Inflammatory macrophage treated with lipopolysaccharide for 4 hours (primary cell): ENCODE measurements around the gene PRPF40A.

Experiments used
- DNase-seq: peaks from one replicate; pipeline ENCODE4 v3.0.0-alpha.2; 2020

The PRPF40A gene

DNA sequence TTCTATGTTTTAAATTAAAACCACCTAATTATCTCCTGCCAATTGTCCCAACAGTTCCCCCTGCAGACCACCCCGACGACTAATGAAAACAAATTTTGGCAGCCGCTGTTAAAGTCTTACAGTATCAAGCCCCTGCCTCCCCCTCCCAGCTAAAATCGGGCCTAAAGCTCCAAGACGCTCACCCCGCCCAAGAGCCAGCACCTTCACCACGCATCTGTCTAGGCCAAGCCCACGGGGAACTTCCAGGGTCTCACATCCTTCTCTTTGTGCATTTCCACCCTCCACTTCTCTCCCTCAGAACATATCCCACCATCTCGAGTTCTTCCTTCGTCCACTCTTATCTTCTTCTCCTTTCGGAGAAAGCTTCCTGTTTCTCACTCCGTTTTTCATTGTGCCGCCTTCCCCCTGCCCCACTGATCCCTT is 445 bp downstream of the PRPF40A start:
- DNase-seq = no peak

DNA sequence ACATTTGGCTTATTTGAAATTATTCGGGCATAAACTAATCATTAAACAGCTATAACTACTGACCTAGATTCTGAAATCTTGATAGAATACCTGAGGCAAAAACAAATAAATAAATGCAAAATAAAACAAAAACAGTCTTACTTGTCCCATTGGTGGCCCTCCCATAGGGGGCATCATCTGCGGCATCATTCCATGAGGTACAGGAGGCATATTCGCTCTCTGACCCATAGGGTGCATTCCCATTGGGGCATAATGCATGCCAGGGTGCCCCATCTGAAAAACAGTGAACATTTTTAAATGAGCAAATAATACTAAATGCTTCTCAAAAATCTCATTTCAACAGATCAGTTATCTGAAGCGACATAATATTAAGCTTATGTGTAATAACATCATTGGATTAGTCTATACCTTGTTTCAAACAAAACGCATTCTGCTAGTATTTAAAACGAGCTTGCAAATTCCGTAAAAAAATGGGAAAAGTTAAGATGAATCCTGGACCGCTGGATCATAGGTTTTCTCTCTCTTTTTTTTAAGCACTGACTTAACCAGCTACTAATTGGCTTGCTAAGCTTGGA is 1.3 kb downstream of the PRPF40A start:
- peak; percentile 56 for DNase-seq

DNA sequence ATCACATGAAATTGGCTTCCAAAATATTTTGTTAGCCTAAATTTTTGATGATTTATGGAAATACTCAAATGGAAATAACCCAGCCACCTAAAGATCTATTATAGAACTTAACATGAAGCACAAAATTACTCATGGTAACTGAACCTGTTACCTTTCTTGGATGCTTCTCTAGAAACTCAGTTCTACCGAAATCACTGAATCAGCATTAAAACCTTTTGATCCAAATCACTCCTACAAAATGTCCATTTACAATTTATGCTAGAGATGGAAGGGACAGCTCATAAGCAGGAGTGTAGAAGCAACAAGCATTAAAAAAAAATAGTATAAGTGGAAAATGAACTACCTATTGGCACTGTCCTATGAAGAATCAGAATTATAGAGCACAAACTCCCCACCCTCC is 2.1 kb downstream of the PRPF40A start:
- DNase-seq = no peak

DNA sequence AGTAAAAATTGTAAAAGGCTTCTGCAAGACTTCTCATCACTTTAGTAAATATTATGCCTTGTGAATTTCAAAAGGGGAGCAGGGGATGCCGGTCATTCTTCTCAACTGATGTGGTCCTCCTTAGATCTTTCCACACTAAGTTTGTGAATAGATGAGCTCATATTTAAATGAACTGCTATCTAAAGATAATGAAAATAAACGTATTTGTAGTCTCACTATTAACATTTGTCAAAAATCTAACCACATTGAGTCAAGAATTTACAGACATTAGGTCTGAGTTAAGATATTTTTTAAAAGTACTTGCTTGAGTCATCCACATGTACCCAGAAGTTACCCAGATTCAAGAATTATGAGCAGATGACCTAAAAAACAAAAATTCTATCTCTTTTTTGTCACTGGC is 6.5 kb downstream of the PRPF40A start:
- no peak for DNase-seq

DNA sequence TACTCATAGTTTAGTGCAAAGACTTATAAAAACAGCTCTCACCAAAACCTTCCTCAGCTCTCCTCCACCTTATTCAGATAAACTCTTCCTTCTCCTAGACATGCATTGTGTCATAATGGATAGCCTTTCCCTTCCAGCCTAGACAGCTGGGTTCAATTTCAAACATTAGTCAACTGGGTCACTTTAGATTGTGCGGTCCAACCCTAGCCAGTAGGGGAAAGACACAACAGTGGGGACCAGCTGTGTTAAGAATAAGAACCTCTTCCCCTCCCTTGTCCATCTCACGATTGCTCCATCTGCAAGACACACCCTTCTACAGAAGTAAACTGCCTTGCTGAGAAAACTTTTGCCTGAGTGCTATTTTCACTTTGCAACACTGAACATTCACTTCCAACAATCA is 8.5 kb downstream of the PRPF40A start:
- DNase-seq = no peak

DNA sequence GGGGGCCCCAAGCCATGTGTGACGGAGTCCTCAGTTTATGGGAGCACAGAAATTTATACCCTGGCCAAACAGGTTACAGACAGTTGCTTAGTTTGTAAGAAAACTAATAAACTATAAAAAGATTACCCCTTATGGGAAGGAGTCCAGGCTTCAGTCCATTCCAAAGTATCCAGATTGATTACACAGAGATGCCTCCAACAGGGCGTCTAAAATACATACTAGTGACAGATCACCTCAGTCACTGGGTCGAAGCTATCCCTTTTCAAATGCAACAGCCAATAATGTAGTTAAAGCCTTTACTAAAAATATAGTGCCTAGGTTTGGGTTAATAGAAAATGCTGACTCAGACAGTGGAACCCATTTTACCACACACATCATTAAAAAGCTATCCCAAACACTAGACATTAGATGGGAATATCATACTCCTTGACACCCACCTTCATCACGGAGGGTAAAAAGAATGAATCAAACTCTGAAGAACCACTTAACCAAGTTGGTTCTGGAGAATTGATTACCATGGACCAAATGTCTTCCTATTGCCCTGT is 10.7 kb downstream of the PRPF40A start:
- DNase-seq = no peak

DNA sequence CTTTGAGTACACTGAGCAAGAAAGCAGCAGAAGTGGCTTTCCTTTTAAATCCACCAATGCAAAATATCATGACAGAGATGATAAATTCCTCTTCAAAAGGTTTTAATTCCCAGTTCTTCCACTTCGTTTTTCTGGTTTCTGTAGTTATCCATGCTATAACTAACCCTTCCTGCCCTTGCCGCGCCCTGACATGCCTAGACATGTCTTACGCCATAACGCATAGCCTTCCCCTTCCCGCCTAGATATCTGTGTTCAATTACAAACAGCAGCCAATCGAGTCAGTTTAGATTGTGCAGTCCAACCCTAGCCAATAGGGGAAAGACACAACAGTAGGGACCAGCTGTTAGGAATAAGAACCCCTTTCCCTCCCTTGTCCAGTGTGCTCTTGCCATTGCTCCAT is 16.1 kb downstream of the PRPF40A start:
- no peak for DNase-seq

DNA sequence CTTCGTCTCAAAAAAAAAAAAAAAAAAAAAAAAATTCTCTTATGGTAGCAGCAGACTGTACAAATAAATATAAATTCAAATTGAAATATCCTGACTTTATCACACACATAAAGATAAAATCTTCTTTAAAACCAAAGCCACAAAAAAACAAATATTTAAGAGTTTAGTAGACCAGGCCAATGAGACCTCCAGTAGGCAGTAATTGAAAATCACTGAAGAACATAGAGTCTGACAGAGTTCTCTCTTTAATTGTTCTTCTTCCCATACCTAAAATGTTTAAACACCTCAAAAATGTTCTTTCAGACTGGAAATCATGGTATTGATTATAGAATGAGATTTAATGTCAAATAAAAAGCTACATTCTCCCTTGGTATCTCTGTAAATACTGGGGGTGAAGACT is 20.8 kb downstream of the PRPF40A start:
- DNase-seq = no peak

DNA sequence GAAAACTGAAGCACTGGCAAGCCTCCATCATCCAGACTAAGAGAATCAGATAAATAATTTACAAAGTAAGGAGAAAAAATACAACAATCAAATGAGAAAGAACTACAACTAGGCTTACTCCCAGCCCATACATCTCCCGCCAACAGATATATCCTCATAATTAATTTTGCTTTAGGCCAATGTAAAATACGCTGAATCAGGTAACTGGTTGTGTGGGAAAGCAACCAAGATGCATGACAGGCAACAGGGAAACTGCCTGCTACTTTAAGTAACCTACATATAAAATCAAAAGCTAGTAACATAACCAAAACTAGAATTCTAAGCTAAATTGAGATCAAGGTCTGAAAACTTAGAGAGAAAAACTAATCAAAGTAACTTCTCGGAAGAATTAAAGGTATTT is 21.5 kb downstream of the PRPF40A start:
- no peak for DNase-seq

DNA sequence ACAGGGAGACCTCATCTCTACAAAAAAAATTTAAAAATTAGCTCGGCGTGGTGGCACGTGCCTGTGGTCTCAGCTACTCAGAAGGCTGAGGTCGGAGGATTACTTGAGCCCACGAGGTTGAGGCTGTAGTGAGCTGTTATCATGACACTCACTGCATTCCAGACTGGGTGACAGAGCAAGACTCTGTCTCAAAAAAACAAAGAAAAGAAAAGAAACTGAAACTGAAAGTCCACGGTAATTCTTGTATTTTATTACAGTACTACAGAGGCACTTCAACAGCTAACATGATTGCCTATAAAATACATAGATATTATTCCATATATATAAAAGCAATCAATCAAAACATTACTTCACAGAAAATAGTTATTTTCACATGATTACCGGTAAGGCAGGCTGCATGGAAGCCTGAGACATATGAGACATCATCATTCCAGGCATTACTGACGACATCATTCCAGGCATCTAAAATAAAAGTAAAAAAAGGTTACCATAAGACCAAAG is 23.1 kb downstream of the PRPF40A start:
- DNase-seq = peak; percentile 88

DNA sequence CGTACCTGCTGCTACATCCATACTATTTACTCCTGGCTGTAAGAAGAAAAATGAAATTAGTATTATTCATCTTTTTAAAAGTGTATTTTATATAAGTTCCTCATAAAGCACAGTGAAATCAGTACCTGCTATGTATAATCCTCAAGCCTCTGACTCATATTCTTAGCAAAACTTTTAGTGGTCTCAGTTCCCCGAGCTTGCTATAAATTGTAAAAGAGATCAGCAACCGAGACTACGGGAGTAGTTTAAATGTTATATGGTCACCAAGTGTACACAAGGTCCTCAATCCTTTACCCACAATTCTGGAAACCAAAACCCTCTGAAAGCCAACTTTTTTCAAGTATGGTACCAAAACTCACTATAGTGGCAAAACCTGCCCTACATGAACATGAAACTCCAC is 24.2 kb downstream of the PRPF40A start:
- DNase-seq = no peak

DNA sequence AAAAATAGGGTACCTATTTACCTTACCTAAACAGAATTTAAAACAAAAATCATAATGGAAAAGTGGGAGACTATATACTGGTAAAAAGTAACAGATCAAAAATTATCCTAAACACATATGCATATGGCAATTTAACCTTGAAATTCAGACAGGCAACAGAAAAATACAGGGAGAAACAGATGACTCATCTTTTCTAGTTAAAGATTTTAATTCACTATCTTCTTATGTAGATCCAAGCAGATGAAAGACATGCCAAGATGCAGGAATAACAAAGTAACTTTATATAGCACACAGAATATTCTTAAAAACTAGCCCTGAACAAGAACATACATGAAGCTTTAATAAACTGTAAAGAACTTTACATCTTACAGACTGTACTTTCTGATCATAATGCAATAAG is 30.9 kb downstream of the PRPF40A start:
- no peak for DNase-seq

DNA sequence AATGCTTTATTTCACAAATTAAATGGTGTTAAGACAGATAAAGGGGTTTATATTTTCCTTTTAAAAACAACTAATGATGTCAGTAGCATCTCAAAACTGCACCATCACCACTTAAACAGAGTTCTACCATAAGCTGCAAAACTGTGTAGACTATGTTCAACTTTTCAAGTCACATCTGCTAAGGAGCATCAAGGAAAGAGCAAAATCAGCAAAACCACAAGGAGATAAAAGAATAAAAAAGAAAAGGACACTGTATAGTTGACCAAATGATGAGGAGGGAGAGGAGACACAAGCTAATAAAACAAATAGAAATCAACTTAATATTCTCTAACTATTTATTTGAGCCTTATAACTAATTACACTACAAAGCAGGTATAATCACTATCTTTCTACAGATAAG is 33.9 kb downstream of the PRPF40A start:
- DNase-seq = no peak

DNA sequence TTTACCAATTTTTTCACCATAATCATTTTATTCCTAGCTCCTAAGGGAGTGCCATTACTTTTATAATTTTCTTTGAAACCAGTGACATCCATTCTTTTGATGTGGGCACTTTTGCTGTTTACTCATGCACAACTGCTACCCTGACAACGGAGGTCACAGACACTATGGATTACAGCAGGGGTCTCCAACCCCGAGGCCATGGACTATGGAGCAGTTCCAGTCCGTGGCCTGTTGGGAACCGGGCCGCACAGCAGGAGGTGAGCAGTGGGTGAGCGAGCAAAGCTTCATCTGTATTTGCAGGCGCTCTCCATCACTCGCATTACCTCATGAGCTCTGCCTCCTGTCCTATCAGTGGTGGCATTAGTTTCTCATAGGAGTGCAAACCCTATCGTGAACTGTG is 34.6 kb downstream of the PRPF40A start:
- no peak for DNase-seq

DNA sequence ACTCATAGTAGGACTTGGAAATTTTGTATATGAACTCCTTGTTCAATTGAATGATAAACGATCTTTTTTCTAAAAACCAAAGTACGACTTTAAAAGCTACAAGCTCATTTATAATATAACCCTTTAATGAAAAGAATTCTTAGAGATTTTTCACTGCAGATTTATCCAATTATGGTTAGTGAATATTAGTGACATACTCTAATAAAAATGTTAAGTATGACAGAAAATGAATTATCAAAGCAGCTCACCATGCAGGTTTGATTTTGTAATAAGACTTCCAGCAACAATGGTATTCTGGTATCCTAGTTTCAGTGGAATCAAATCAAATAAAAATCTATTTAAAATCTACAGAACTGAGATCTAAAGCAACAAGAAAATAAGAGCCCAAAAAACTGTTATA is 38.5 kb downstream of the PRPF40A start:
- no peak for DNase-seq

DNA sequence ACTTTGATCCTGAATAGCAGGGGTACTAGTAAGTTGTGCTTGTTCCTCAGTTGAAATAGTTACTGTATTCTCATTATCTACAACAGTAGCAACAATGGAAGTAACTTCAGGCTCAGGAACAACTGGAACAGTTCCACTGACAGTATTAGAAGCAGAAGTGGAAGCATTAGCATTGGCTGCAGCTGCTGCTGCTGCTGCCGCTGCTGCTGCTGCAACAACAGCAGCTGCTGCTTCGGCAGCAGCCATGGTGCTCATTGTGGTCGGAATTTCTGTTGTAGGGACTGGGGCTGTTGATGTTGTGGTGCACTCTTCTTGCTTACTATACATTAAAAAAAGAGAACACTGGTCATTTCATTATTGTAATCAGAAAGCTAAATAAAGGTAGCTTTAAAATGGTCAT is 40.8 kb downstream of the PRPF40A start:
- DNase-seq = no peak

DNA sequence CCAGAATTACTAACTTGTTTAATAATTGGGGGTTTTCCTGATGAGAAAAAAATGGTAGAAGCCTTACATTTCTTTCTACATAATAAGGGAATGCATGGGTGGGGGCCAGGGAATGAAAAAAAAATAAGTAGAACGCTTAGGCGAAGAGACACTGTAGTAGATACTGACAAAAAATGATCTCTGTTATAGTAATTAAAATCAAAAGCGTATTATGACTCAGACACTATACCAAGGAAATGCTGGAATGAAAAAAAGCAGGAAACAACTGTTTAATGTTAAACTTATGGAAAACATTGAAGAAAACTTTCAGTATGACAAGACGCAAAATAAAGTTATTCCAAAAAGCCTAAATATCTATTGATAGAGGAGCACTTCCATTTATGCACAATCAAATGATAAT is 42.9 kb downstream of the PRPF40A start:
- no peak for DNase-seq

DNA sequence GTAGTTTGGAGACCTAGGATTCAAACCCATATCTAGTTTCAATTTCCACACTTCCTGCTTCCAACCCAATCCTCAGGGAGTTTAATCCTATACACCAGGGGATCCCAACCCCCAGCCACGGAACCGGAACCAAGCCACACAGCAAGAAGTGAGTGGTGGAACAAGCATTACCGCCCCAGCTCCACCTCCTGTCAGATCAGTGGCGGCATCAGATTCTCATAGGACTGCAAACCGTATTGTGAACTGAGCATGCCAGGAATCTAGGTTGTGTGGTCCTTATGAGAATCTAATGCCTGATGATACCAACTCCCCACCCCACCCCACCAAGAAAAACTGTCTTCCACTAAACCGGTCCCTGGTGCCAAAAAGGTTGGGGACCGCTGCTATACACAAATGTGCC is 52.5 kb downstream of the PRPF40A start:
- no peak for DNase-seq

DNA sequence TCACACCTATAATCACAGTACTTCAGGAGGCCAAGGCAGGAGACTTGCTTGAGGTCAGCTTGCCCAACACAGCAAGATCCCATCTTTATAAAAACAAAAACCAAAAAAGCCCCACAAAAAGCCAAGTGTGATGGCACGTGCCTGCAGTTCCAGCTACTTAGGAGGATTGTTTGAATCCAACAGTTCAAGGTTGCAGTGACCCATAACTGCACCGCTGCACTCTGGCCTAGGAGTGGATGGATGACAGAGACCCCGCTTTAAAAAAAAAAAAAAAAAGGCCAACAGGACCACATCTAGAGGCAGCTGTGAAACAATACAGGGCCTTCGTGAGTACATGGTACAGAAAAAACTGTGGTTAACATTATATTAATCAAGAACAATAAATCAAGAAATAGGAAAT is 56.2 kb downstream of the PRPF40A start:
- DNase-seq = no peak

DNA sequence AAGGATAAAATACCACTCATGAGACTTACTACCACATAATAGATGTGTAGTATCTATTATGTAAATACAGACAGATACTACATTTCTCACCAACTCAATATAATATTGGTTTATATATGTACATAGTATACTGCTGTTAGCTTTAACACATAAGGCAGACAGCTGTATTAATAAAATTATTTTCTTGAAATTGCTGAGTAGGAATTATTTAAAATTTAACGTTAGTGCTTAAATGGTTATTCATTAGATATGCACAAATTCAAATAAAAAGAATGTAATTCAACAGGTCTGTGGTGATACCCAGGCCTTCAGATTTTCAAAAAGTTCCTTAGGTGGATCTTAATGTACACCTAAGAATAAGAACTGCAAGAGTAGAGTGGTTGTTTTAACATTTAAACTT is 59.0 kb downstream of the PRPF40A start:
- DNase-seq = no peak

DNA sequence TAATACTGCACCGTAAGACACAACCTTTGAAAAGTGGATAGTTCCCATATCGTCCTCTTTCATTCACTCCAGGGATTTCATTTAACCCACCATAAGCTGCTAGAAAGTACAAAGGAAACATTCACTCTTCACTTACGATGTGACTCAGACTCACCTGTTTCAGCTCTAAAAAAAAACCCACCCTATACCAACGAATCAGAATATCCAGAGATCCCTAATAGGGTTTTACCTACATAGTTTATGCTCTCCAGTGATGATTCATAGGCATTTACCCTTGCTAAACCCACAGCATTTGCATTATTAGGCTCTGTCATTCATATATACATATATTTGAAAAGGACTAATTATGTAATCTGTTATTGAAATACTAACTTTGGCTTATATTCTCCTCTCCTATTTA is 60.2 kb downstream of the PRPF40A start:
- DNase-seq = no peak

DNA sequence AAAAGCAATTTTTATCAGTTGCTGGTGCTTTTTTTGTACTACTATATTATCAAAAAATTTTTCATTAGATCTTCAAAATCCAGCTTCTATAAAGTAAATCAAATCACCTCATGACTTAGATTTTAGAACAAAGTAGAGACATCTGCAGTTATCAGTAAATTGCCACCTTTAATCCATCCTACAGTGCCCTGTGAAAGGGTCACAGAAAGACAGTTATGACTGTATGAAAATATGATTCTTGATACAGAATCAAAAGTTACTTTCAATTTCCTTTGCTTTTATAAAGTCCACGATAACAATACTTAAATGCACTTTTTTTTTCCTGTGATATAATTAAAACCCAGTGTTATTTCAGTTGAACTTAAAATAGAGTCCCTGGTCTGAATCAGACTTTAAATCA is 61.4 kb downstream of the PRPF40A start:
- no peak for DNase-seq

DNA sequence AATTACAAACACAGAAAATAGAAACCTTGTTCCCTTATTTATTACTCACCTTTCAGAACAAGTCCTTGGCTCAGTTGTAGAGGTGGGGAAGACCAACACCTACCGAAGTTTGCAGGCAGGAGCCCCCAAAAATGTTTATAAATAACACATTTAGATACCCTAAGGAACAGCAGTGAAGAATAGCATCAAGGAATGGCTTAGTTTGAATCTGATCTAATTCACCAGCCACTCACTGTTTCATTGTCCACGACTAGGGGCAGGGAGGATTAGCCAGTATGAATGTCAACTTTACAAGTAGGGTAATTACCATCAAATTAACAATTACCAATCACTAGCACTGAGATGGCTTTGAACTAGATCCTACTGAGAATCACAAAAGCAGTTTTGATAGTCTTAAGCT is 65.4 kb downstream of the PRPF40A start:
- no peak for DNase-seq

DNA sequence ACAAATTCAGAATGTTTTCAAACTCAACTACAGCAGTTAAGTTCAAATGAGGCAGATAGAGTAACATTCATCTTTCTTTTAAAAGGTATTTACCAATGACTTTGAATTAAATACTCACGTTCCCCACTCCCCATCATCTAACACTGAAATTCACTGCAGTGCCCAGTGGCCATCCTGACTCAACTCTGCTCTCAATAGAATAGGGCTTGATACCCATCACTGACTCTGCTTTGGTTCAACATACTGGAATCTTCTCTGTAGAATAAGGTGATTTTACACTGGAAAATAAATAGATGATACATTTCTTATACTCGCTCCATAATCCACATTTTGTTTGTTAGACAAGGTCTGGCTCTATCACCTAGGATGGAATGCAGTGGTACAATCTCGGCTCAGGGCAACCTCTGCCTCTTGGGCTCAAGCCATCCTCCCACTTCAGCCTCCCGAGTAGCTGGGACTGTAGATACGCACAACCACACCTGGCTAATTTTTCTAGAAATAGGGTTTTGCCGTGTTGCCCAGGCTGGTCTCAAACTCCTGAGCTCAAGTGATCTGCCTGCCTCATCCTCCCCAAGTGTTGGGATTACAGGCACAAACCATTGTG is 66.4 kb downstream of the PRPF40A start:
- DNase-seq = no peak

DNA sequence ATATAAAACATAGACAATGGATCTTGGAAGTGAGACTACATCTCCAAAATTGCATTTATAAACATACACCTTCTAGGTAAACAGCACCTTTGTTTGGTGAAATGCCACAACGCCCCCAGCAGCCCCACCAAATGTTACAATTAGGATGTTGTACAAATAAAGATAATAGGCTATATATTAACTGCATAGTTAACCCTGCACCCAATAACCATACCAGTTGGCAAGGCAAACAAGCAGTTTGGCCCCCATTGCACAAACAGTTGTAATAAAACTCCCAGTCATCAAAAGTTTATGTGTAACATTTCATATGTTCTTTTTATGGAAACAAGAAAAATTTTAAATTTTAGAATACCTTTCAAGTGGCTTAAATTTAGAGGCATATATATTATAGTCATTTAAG is 67.3 kb downstream of the PRPF40A start:
- DNase-seq = no peak
